IMR-90 (cell line): Measurements from ENCODE around the gene GAS7. TPM values are rescaled to one million over a fixed set of nuclear protein-coding genes. Genes with fewer than 3 reads are reported as not detected.

Experiments used
- ATAC-seq: fragments of 200-7000 bp; cut with Tn5 transposase; 2 replicates; pipeline ENCODE4 v1.9.1; 2020; ENCODE audit warnings: low read depth, mild to moderate bottlenecking, moderate library complexity
- BruUV-seq: library from RNA; stranded (reverse); fragments of 400-500 nt; replicated peaks from 2 replicates; lab custom pipeline; 2021; lab: Mats Ljungman, UMichigan
- CTCF ChIA-PET: fragments of 300-600 bp; formaldehyde crosslinking; extraction: SDS; loops from one replicate; lab custom pipeline; 2021; ENCODE audit warnings: antibody characterized with exemption; lab: Yijun Ruan, JAX
- POLR2A ChIA-PET: fragments of 300-600 bp; sonication (Branson Sonifier 250); formaldehyde crosslinking; loops from one replicate; lab custom pipeline; 2022; ENCODE audit warnings: antibody characterized with exemption; ENCODE audit not compliant: unreplicated experiment; lab: Charles Lee
- DNase-seq: peaks from one replicate; pipeline ENCODE4 v3.0.0; 2013
- H2AFZ ChIP-seq: replicated peaks from 2 replicates; pipeline ENCODE3; 2013; ENCODE audit warnings: low read length, mild to moderate bottlenecking; ENCODE audit not compliant: poor library complexity
- H2AK5ac ChIP-seq: 2 replicates; pipeline ENCODE4 v1.6.1; 2013; ENCODE audit warnings: low read depth, low read length, inconsistent platforms
- H2AK9ac ChIP-seq: replicated peaks from 2 replicates; pipeline ENCODE3; 2013; ENCODE audit warnings: mild to moderate bottlenecking, low read depth, low read length, moderate library complexity; ENCODE audit not compliant: poor library complexity
- H2BK120ac ChIP-seq: 2 replicates; pipeline ENCODE4 v1.6.1; 2013; ENCODE audit warnings: low read depth, low read length, inconsistent platforms
- H2BK15ac ChIP-seq: 3 replicates; pipeline ENCODE4 v1.6.1; 2013; ENCODE audit warnings: low read depth, low read length, inconsistent platforms
- H2BK20ac ChIP-seq: 2 replicates; pipeline ENCODE4 v1.6.1; 2013; ENCODE audit warnings: low read depth, mild to moderate bottlenecking, inconsistent platforms, low read length, moderate library complexity
- H2BK5ac ChIP-seq: 2 replicates; pipeline ENCODE4 v1.6.1; 2013; ENCODE audit warnings: mild to moderate bottlenecking, low read depth, low read length, inconsistent platforms; ENCODE audit not compliant: poor library complexity, severe bottlenecking
- H3K14ac ChIP-seq: replicated peaks from 2 replicates; pipeline ENCODE4 v1.6.1; 2013; ENCODE audit warnings: low read depth, low read length, inconsistent platforms
- H3K18ac ChIP-seq: 2 replicates; pipeline ENCODE4 v1.6.1; 2013; ENCODE audit warnings: low read depth, low read length, control low read depth
- H3K23ac ChIP-seq: 2 replicates; pipeline ENCODE4 v1.6.1; 2013; ENCODE audit warnings: low read depth, low read length, inconsistent platforms
- H3K27ac ChIP-seq: 2 replicates; pipeline ENCODE4 v1.5.1; 2013; ENCODE audit warnings: mild to moderate bottlenecking, control low read depth, low read length; ENCODE audit not compliant: insufficient read depth
- H3K27me3 ChIP-seq: 2 replicates; pipeline ENCODE4 v1.6.1; 2013; ENCODE audit warnings: low read length; ENCODE audit not compliant: control insufficient read depth, insufficient read depth
- H3K36me3 ChIP-seq: 2 replicates; pipeline ENCODE4 v1.6.1; 2013; ENCODE audit warnings: low read length, mixed read lengths; ENCODE audit not compliant: control insufficient read depth, insufficient read depth
- H3K4ac ChIP-seq: 2 replicates; pipeline ENCODE4 v1.6.1; 2013; ENCODE audit warnings: low read depth, low read length, inconsistent platforms
- H3K4me1 ChIP-seq: 2 replicates; pipeline ENCODE4 v1.6.1; 2013; ENCODE audit warnings: low read length, mixed read lengths; ENCODE audit not compliant: control insufficient read depth, insufficient read depth
- H3K4me2 ChIP-seq: 2 replicates; pipeline ENCODE4 v1.6.1; 2013; ENCODE audit warnings: low read depth, mild to moderate bottlenecking, control low read depth, low read length, moderate library complexity
- H3K4me3 ChIP-seq: 2 replicates; pipeline ENCODE4 v1.5.1; 2013; ENCODE audit warnings: low read depth, mild to moderate bottlenecking, control low read depth, low read length, moderate library complexity; ENCODE audit not compliant: insufficient read depth
- H3K56ac ChIP-seq: 2 replicates; pipeline ENCODE4 v1.6.1; 2013; ENCODE audit warnings: low read length, inconsistent platforms; ENCODE audit not compliant: insufficient read depth; ENCODE audit errors: extremely low read depth
- H3K79me1 ChIP-seq, 2 experiments: 2 replicates each; pipeline ENCODE4 v1.6.1; 2013; ENCODE audit warnings: low read length in 2 of 2, inconsistent platforms in 1 of 2, low read depth in 1 of 2
- H3K9ac ChIP-seq: 2 replicates; pipeline ENCODE4 v1.6.1; 2013; ENCODE audit warnings: low read depth, low read length, control low read depth
- H3K9me1 ChIP-seq: 2 replicates; pipeline ENCODE4 v1.6.1; 2013; ENCODE audit warnings: low read length, inconsistent platforms; ENCODE audit not compliant: insufficient read depth
- H3K9me3 ChIP-seq: 2 replicates; pipeline ENCODE4 v1.6.1; 2013; ENCODE audit warnings: low read length; ENCODE audit not compliant: control insufficient read depth, insufficient read depth
- H4K20me1 ChIP-seq: 2 replicates; pipeline ENCODE4 v1.6.1; 2013; ENCODE audit warnings: low read length, inconsistent platforms; ENCODE audit not compliant: insufficient read depth
- H4K5ac ChIP-seq: 2 replicates; pipeline ENCODE4 v1.6.1; 2013; ENCODE audit warnings: mild to moderate bottlenecking, low read depth, low read length, control low read depth
- H4K8ac ChIP-seq, 2 experiments: 2 replicates each; pipeline ENCODE4 v1.6.1; 2013; ENCODE audit warnings: low read depth in 2 of 2, low read length in 2 of 2, control low read depth in 1 of 2, inconsistent platforms in 1 of 2
- H4K91ac ChIP-seq: 2 replicates; pipeline ENCODE4 v1.6.1; 2013; ENCODE audit warnings: low read depth, low read length, inconsistent platforms; ENCODE audit not compliant: insufficient read depth
- BHLHE40 ChIP-seq: fragments of 150-350 bp; IDR thresholded peaks from 2 replicates; pipeline ENCODE4 v1.6.1; 2016; ENCODE audit warnings: mild to moderate bottlenecking, low read depth, low read length
- CEBPB ChIP-seq: IDR thresholded peaks from 2 replicates; pipeline ENCODE4 v1.6.1; 2012; ENCODE audit warnings: low read depth, low read length, improper control_type of control experiment
- CHD1 ChIP-seq: IDR thresholded peaks from 2 replicates; pipeline ENCODE4 v1.6.1; 2012; ENCODE audit warnings: low read depth, low read length, improper control_type of control experiment
- CTCF ChIP-seq: conservative IDR thresholded peaks from 2 replicates; pipeline ENCODE4 v1.5.1; 2012; ENCODE audit warnings: mild to moderate bottlenecking, low read depth, low read length, improper control_type of control experiment
- FOS ChIP-seq: fragments of 150-350 bp; IDR thresholded peaks from 2 replicates; pipeline ENCODE4 v1.6.1; 2016; ENCODE audit warnings: low read depth, low read length
- MAFK ChIP-seq: IDR thresholded peaks from 2 replicates; pipeline ENCODE4 v1.6.1; 2012; ENCODE audit warnings: low read depth, low read length, improper control_type of control experiment
- MAZ ChIP-seq: IDR thresholded peaks from 2 replicates; pipeline ENCODE4 v1.6.1; 2012; ENCODE audit warnings: low read depth, mild to moderate bottlenecking, low read length, improper control_type of control experiment, moderate library complexity, borderline replicate concordance
- MXI1 ChIP-seq: IDR thresholded peaks from 2 replicates; pipeline ENCODE4 v1.6.1; 2012; ENCODE audit warnings: low read depth, mild to moderate bottlenecking, low read length, moderate library complexity, borderline replicate concordance
- NFE2L2 ChIP-seq: fragments of 150-350 bp; IDR thresholded peaks from 2 replicates; pipeline ENCODE4 v1.6.1; 2016; ENCODE audit warnings: low read depth, mild to moderate bottlenecking, low read length
- POLR2A ChIP-seq: IDR thresholded peaks from 2 replicates; pipeline ENCODE4 v1.6.1; 2012; ENCODE audit warnings: mild to moderate bottlenecking, low read depth, low read length
- RAD21 ChIP-seq: IDR thresholded peaks from 2 replicates; pipeline ENCODE4 v1.6.1; 2012; ENCODE audit warnings: low read length, improper control_type of control experiment
- RCOR1 ChIP-seq: IDR thresholded peaks from 2 replicates; pipeline ENCODE4 v1.6.1; 2012; ENCODE audit warnings: mild to moderate bottlenecking, low read length, improper control_type of control experiment; ENCODE audit not compliant: insufficient replicate concordance
- RFX5 ChIP-seq: IDR thresholded peaks from 2 replicates; pipeline ENCODE4 v1.8.0; 2012; ENCODE audit warnings: low read depth, mild to moderate bottlenecking, low read length, moderate library complexity
- SMC3 ChIP-seq: fragments of 150-350 bp; IDR thresholded peaks from 2 replicates; pipeline ENCODE4 v1.6.1; 2016; ENCODE audit warnings: low read depth, mild to moderate bottlenecking, antibody characterized with exemption, low read length, moderate library complexity
- USF2 ChIP-seq: fragments of 150-350 bp; IDR thresholded peaks from 2 replicates; pipeline ENCODE4 v1.6.1; 2017; ENCODE audit warnings: mild to moderate bottlenecking, antibody characterized with exemption, low read length, low read depth
- WGBS, 2 experiments: methylation state at CpG; one replicate each; pipeline versions ENCODE4 v1.1.5 to v1.1.7; 2013; ENCODE audit warnings: missing lambda C conversion rate in 2 of 2; ENCODE audit not compliant: insufficient read length in 1 of 2; ENCODE audit errors: extremely low coverage in 2 of 2; 5-methylcytosine and 5-hydroxymethylcytosine counted together
- dilution Hi-C: fragments of 300-500 bp; cut with HindIII; formaldehyde crosslinking; loops from one replicate; pipeline ENCODE4 v1.14.3; 2018; ENCODE audit warnings: low sequenced_read_pairs; ENCODE audit not compliant: unreplicated experiment
- in situ Hi-C: fragments of 300-500 bp; cut with MboI; formaldehyde crosslinking; loops from 3 replicates; pipeline ENCODE4 v1.14.3; 2019; ENCODE audit warnings: low sequenced_read_pairs, inconsistent platforms, mixed read lengths
- intact Hi-C: fragments of 100-400 bp; cut with micrococcal nuclease; formaldehyde crosslinking; loops from 2 replicates; pipeline ENCODE4 v1.10.0; 2022
- polyA plus RNA-seq, 3 experiments: library from polyadenylated mRNA; depleted of rRNA; stranded (reverse); fragments of >200 nt; gene quantifications; 2 replicates each; pipeline ENCODE4 v1.2.3, GENCODE V29; 2012; ENCODE audit warnings: low replicate concordance in 1 of 3
- total RNA-seq: library from RNA; depleted of rRNA; stranded (reverse); fragments of >200 nt; gene quantifications from 2 replicates; pipeline ENCODE4 v1.2.3, GENCODE V29; 2012
- TF ChIP-seq, protein P1 (sequence below): fragments of 150-350 bp; IDR thresholded peaks from 2 replicates; pipeline ENCODE4 v1.6.1; 2016; ENCODE audit warnings: low read depth, mild to moderate bottlenecking, low read length, moderate library complexity, borderline replicate concordance

Gene GAS7
- total and polyA plus RNA-seq, 2 of the 4 experiments (the other 2 are of a cell fraction) = 4.6 to 5.0 TPM

DNA sequence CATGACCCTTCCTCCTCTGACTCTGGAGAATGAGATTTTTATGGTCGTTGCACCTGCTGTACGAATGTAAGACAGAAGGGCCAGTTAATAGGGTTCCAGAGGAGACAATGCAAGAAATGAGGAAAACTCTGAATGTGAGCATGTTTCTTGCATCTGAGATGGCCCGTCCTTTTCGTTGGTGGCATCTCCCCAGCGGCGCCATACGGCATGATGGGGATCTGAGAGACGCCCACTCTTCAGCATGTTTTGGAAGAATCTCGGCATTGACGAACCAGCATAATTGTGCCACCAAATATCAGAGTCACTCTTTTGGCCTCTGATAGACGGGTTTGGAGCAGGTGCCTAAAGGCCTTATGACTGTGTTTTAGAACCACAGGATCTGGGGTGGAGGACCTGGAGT, 166.8 kb downstream of the GAS7 start:
- Histone ChIP-seq H2AK9ac (no peak overlapping the region), H3K14ac (no peak overlapping the region), H3K27ac (no peak overlapping the region), H3K4me2 (no peak overlapping the region), H2BK20ac (no peak overlapping the region), H3K4me3 (no peak overlapping the region), H3K36me3 (no peaks in the 10 kb centered on the region), H3K4me1 (peaks cover 2% of the 10 kb centered on the region), H3K79me1 (no peaks in the 10 kb centered on the region), H3K9ac (no peak overlapping the region), H2AK5ac (no peak overlapping the region), H2BK5ac (no peak overlapping the region), H2BK120ac (no peak overlapping the region), H3K56ac (no peak overlapping the region), H4K8ac (no peak overlapping the region), H4K5ac (no peak overlapping the region), H4K20me1 (no peaks in the 10 kb centered on the region), H3K9me3 (no peaks in the 10 kb centered on the region), H3K23ac (no peak overlapping the region), H3K27me3 (no peaks in the 10 kb centered on the region), H3K18ac (no peak overlapping the region), H3K9me1 (no peaks in the 10 kb centered on the region), H2BK15ac (no peak overlapping the region), H4K91ac (no peak overlapping the region), H3K4ac (no peak overlapping the region), H2AFZ (no peak overlapping the region)
- WGBS, 2 experiments = 92% methylated on average over 5 of the region's 11 CpGs; no CpG with 5 or more reads in 1 of the 2 experiments
- ATAC-seq (no peak), DNase-seq (no peak)
- in situ Hi-C loops (no loop called here), dilution Hi-C loops (no loop called here), intact Hi-C loops (no loop called here)
- POLR2A ChIA-PET = no interaction called here
- CTCF ChIA-PET = interaction anchor here (0.7 kb wide), 1 partner anchor 115 kb away, joined by 7 read pairs; no protein-coding TSS in a partner anchor
- no TSS peak for BruUV-seq
- TF ChIP-seq SMC3 (no peak), RFX5 (no peak), CHD1 (no peak), RAD21 (no peak), MAFK (no peak), BHLHE40 (no peak), FOS (no peak), CEBPB (no peak), NFE2L2 (no peak), MXI1 (no peak), MAZ (no peak), CTCF (no peak), POLR2A (no peak), USF2 (no peak), RCOR1 (no peak)
- TF ChIP-seq, protein P1, sequence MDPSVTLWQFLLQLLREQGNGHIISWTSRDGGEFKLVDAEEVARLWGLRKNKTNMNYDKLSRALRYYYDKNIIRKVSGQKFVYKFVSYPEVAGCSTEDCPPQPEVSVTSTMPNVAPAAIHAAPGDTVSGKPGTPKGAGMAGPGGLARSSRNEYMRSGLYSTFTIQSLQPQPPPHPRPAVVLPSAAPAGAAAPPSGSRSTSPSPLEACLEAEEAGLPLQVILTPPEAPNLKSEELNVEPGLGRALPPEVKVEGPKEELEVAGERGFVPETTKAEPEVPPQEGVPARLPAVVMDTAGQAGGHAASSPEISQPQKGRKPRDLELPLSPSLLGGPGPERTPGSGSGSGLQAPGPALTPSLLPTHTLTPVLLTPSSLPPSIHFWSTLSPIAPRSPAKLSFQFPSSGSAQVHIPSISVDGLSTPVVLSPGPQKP = no peak
